ENCODE measurements around the gene TEX19. TPM values are rescaled to one million over a fixed set of nuclear protein-coding genes. Genes with fewer than 3 reads are reported as not detected.

TEX19 gene
- total and polyA plus RNA-seq, 2 of the 4 experiments (the other 2 are of a cell fraction) = under 0.01 to 0.03 TPM

DNA sequence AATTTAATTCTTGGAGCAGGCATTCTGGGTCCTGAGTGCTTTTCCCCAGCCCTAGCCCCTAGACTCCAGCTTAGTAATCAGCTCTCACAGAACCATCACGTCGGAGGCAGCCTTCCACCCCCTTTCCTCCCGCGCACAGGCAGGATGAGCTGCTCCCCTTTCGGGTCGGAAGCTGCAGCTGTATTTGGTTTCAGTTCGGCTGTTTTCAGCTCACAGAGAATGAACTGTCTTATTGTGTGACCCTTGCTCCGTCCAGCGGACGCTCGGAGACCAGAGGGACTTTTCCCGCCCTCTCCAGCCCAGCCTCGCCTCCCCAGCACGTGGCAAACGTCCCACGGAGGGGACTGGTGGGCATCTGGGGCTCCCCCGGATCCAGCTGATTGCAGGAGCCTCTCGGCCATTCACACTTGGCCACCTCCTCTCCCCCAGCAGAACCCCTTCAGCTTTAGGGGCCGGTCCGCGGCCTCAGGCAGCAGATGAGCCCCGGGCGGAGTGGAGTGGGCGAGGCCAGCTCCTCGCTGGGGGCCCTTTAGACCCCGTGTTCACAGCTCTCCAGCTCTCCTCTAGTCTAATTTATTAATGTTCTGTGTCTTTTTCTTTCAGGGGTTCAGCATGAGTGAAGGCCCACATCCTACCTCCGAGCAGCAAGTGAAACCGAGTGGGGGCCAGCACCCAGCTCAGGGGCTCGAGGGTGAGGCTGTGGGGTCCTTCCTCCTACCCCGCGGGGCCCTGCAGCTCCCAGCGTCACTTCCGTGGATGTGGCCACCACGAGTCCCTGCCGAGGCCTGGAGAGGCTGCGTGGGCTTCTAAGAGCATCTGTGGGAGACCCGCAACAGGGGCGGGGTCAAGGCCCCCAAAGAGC, 11.7 kb downstream of the TEX19 start:
- DNase-seq = no peak
- Histone ChIP-seq H3K9me3 (ENCODE audit: control insufficient read depth, insufficient read depth, low read length) (no peaks in the 10 kb centered on the region), H4K20me1 (ENCODE audit: insufficient read depth, low read length) (no peaks in the 10 kb centered on the region), H4K5ac (ENCODE audit: low read depth, low read length) (no peak overlapping the region), H3K4ac (ENCODE audit: low read depth, low read length) (no peak overlapping the region), H2BK5ac (ENCODE audit: low read depth, low read length, poor library complexity, severe bottlenecking) (no peak overlapping the region), H2AFZ (replicated peaks; ENCODE audit: low read length, poor library complexity) (peak overlapping the region; percentile 61), H3K9me1 (ENCODE audit: insufficient read depth, low read length) (no peaks in the 10 kb centered on the region), H2BK15ac (ENCODE audit: low read depth, low read length) (no peak overlapping the region), H3K56ac (ENCODE audit: extremely low read depth, insufficient read depth, low read length) (no peak overlapping the region), H3K18ac (ENCODE audit: low read depth, low read length) (no peak overlapping the region), H4K8ac (ENCODE audit: low read depth in 2 of 2, low read length in 2 of 2) (no peak overlapping the region), H2AK9ac (replicated peaks; ENCODE audit: low read depth, low read length, poor library complexity) (no peak overlapping the region), H3K79me1 (ENCODE audit: low read depth in 1 of 2, low read length in 2 of 2) (no peaks in the 10 kb centered on the region), H4K91ac (ENCODE audit: insufficient read depth, low read depth, low read length) (no peak overlapping the region), H3K9ac (ENCODE audit: low read depth, low read length) (no peak overlapping the region), H3K23ac (ENCODE audit: low read depth, low read length) (no peak overlapping the region), H2AK5ac (ENCODE audit: low read depth, low read length) (no peak overlapping the region), H3K14ac (replicated peaks; ENCODE audit: low read depth, low read length) (no peak overlapping the region), H3K4me2 (ENCODE audit: low read depth, low read length) (peak overlapping the region; percentile 38; the same call in 1 of the 2 replicates), H2BK120ac (ENCODE audit: low read depth, low read length) (no peak overlapping the region), H2BK20ac (ENCODE audit: low read depth, low read length) (no peak overlapping the region), H3K36me3 (ENCODE audit: control insufficient read depth, insufficient read depth, low read length) (no peaks in the 10 kb centered on the region), H3K27ac (ENCODE audit: insufficient read depth, low read length) (no peak overlapping the region), H3K4me3 (ENCODE audit: insufficient read depth, low read depth, low read length) (peak overlapping the region; percentile 7; the same call in 1 of the 2 replicates), H3K27me3 (ENCODE audit: control insufficient read depth, insufficient read depth, low read length) (peaks cover 63% of the 10 kb centered on the region), H3K4me1 (ENCODE audit: control insufficient read depth, insufficient read depth, low read length) (no peaks in the 10 kb centered on the region)
- BruUV-seq (replicated peaks) = no TSS peak
- dilution Hi-C loops (cut with HindIII; ENCODE audit: low sequenced_read_pairs, unreplicated experiment) = no loop called here
- ChIA-PET POLR2A (ENCODE audit: unreplicated experiment) (no interaction called here), CTCF (interaction anchor here (0.6 kb wide), 1 partner anchor 8 kb away, joined by 6 read pairs; no protein-coding TSS in a partner anchor)
- intact Hi-C loops (cut with micrococcal nuclease) = no loop called here
- 32% methylated on average over 14 of the region's 38 CpGs; no CpG with 5 or more reads in 1 of the 2 experiments for WGBS, 2 experiments (ENCODE audit: extremely low coverage in 2 of 2, insufficient read length in 1 of 2)
- in situ Hi-C loops (cut with MboI; ENCODE audit: low sequenced_read_pairs) = no loop called here
- TF ChIP-seq RFX5 (IDR thresholded peaks at IDR 0.05; ENCODE audit: low read depth, low read length) (no peak), MAFK (IDR thresholded peaks at IDR 0.05; ENCODE audit: low read depth, low read length) (no peak), SMC3 (IDR thresholded peaks at IDR 0.05; ENCODE audit: low read depth, low read length) (no peak), BHLHE40 (IDR thresholded peaks at IDR 0.05; ENCODE audit: low read depth, low read length) (no peak)
- no peak; the same call in 1 of the 2 replicates for ATAC-seq (ENCODE audit: low read depth)

All from IMR-90 (cell line).